ENCODE measurements around the gene KCTD10. TPM values are rescaled to one million over a fixed set of nuclear protein-coding genes. Genes with fewer than 3 reads are reported as not detected.

Gene KCTD10
- total RNA-seq, 1 experiment from 2014 or later: 56.7 TPM

- CTCF ChIA-PET: no interaction called here
- H3K4me3 Mint-ChIP-seq (ENCODE audit: low read depth, unreplicated experiment): no peak overlapping the region
- no peak for DNase-seq
Observed at GRCh38 chr12:109458086-109458485, 19.0 kb downstream of the KCTD10 start.

GRCh38 chr12:109455706-109456105 is 21.4 kb downstream of the KCTD10 start:
- no peaks in the 10 kb centered on the region for H3K9me3 Mint-ChIP-seq (ENCODE audit: low read depth, unreplicated experiment)
- H3K27ac Mint-ChIP-seq (ENCODE audit: unreplicated experiment): no peak overlapping the region
- intact Hi-C loops (cut with micrococcal nuclease; ENCODE audit: unreplicated experiment): no loop called here
- no peak for DNase-seq
- no peaks in the 10 kb centered on the region for H3K27me3 Mint-ChIP-seq (ENCODE audit: unreplicated experiment)
- H3K4me1 Mint-ChIP-seq (ENCODE audit: low read depth, unreplicated experiment): peaks cover under 1% of the 10 kb centered on the region
- BruUV-seq (replicated peaks): no TSS peak
- no peak overlapping the region for H3K4me3 Mint-ChIP-seq (ENCODE audit: low read depth, unreplicated experiment)
- TF ChIP-seq CTCF (IDR thresholded peaks at IDR 0.05; ENCODE audit: unreplicated experiment): no peak
- H3K36me3 Mint-ChIP-seq (ENCODE audit: insufficient read depth, unreplicated experiment): peaks cover 50% of the 10 kb centered on the region
- CTCF ChIA-PET: no interaction called here

More at GRCh38 chr12:109458086-109458485, 19.0 kb downstream of the KCTD10 start:
- Mint-ChIP-seq H3K27ac (ENCODE audit: unreplicated experiment) (no peak overlapping the region), H3K27me3 (ENCODE audit: unreplicated experiment) (no peaks in the 10 kb centered on the region), H3K4me1 (ENCODE audit: low read depth, unreplicated experiment) (peaks cover 24% of the 10 kb centered on the region), H3K36me3 (ENCODE audit: insufficient read depth, unreplicated experiment) (peaks cover 58% of the 10 kb centered on the region), H3K9me3 (ENCODE audit: low read depth, unreplicated experiment) (no peaks in the 10 kb centered on the region)
- BruUV-seq (replicated peaks): no TSS peak
- TF ChIP-seq CTCF (IDR thresholded peaks at IDR 0.05; ENCODE audit: unreplicated experiment): no peak
- intact Hi-C loops (cut with micrococcal nuclease; ENCODE audit: unreplicated experiment): no loop called here

GRCh38 chr12:109452489-109452888 is 24.6 kb downstream of the KCTD10 start:
- intact Hi-C loops (cut with micrococcal nuclease; ENCODE audit: unreplicated experiment): no loop called here
- Mint-ChIP-seq H3K27ac (ENCODE audit: unreplicated experiment) (no peak overlapping the region), H3K36me3 (ENCODE audit: insufficient read depth, unreplicated experiment) (peaks cover 32% of the 10 kb centered on the region), H3K27me3 (ENCODE audit: unreplicated experiment) (no peaks in the 10 kb centered on the region), H3K4me3 (ENCODE audit: low read depth, unreplicated experiment) (no peak overlapping the region), H3K9me3 (ENCODE audit: low read depth, unreplicated experiment) (no peaks in the 10 kb centered on the region), H3K4me1 (ENCODE audit: low read depth, unreplicated experiment) (no peaks in the 10 kb centered on the region)
- no peak for DNase-seq
- CTCF ChIA-PET: interaction anchor here (0.6 kb wide), 1 partner anchor 9 kb away, joined by 3 read pairs; no protein-coding TSS in a partner anchor
- no peak for TF ChIP-seq CTCF (IDR thresholded peaks at IDR 0.05; ENCODE audit: unreplicated experiment)
- no TSS peak for BruUV-seq (replicated peaks)

GRCh38 chr12:109451400-109451799 is 25.7 kb downstream of the KCTD10 start:
- Mint-ChIP-seq H3K9me3 (ENCODE audit: low read depth, unreplicated experiment) (no peaks in the 10 kb centered on the region), H3K4me1 (ENCODE audit: low read depth, unreplicated experiment) (no peaks in the 10 kb centered on the region), H3K4me3 (ENCODE audit: low read depth, unreplicated experiment) (no peak overlapping the region), H3K27ac (ENCODE audit: unreplicated experiment) (no peak overlapping the region), H3K36me3 (ENCODE audit: insufficient read depth, unreplicated experiment) (peaks cover 23% of the 10 kb centered on the region), H3K27me3 (ENCODE audit: unreplicated experiment) (no peaks in the 10 kb centered on the region)
- intact Hi-C loops (cut with micrococcal nuclease; ENCODE audit: unreplicated experiment): no loop called here
- no peak for TF ChIP-seq CTCF (IDR thresholded peaks at IDR 0.05; ENCODE audit: unreplicated experiment)
- BruUV-seq (replicated peaks): no TSS peak
- CTCF ChIA-PET: interaction anchor here (0.6 kb wide), 1 partner anchor 22 kb away, joined by 4 read pairs; no protein-coding TSS in a partner anchor
- DNase-seq: no peak
